GM18507 (cell line): ENCODE data around the gene TMEM79.
A peak's percentile ranks its signal among the peaks of the same experiment; 100 is the strongest.
"Not testable (repeated sequence)": the region's sequence is repeated elsewhere in the genome, so short reads cannot be mapped to it uniquely, and the experiment has no call there.

Experiments
- DNase-seq: peaks from one replicate; pipeline ENCODE4 v3.0.0; 2011; ENCODE audit warnings: low read depth; ENCODE audit not compliant: insufficient read length; ENCODE audit errors: extremely low spot score
- FAIRE-seq: peaks from 2 replicates; lab custom pipeline; 2011; peaks lifted over from hg19 to GRCh38; lab: Jason Lieb, UNC

The TMEM79 gene

GRCh38 chr1:156293895-156294294 is 9.8 kb downstream of the TMEM79 start:
- DNase-seq (no peak), FAIRE-seq (no peak)

DNA sequence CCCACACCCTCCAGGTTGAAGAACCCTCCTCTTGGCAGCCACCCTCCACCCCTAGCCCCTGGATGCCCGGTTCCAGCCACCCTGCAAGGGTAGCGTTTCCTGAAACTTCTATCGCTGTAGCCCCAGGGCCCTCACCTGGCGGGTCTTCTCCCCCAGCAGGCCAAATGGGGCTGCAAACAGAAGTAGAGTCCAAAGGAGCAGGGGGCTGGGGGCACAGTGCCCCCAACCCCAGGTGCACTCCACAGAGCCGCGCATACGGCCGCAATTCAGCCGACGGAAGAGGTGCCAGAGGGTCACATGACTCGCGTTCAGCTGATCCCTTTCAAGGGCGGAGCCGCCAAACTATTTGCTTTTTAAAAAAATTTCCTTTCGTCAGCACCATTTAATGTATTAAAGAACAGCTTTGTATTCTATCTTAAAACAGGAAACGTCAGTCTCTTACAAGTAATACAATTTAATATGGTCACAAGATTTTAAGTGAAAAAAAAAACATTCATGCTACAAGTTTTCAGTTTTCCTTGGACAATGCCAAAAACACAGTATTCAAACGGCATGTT is 11.3 kb downstream of the TMEM79 start, which contains the start of gene GLMP:
Gene GLMP (minus strand): TSS at position 289 of the 557 bp plus-strand sequence. CDS start 34 bp downstream, at position 255.
- DNase-seq, result peak; percentile 62
- peak; percentile 75 for FAIRE-seq

GRCh38 chr1:156298852-156299357 is 14.8 kb downstream of the TMEM79 start, which contains the start of gene VHLL:
TSS of gene VHLL (minus strand) at chr1:156299307. CDS start at chr1:156299189, 118 bp downstream.
- FAIRE-seq, result no peak
- DNase-seq, result no peak

DNA sequence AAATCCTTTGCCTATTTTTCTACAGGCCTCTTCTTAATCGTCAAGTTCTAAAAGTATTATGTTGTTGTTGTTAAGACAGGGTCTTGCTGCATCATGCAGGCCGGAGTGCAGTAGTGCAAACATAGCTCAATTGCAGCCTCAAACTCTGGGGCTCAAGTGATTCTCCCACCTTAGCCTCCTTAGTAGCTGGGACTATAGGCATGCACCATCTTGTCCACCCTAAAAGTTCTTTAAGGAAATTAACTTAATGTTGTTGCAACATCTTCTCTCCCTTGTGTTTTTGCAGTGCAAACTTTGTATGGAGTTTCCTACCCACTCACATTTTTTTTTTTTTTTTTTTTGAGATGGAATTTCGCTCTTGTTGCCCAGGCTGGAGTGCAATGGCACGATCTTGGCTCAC is 19.1 kb downstream of the TMEM79 start:
- DNase-seq, result no peak
- FAIRE-seq, result no peak

DNA sequence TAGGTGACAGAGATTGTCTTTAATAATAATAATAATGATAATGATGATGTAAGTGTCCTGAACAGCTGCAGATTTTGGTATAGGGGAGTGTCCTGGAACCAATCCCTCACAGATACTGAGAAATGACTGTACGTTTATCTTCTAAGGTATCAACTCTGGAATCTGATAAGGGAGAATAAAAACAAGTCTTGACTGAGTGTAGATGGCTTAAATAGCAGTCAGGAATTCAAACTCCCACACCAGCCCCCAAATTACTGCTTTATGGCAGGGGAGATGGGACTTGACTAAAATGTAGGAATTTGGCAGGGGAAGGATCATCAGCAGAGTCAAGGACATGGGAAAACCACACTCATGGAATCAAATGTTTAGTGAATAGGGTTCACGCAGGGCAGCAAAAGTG is 21.1 kb downstream of the TMEM79 start:
- no peak for FAIRE-seq
- DNase-seq, result no peak

DNA sequence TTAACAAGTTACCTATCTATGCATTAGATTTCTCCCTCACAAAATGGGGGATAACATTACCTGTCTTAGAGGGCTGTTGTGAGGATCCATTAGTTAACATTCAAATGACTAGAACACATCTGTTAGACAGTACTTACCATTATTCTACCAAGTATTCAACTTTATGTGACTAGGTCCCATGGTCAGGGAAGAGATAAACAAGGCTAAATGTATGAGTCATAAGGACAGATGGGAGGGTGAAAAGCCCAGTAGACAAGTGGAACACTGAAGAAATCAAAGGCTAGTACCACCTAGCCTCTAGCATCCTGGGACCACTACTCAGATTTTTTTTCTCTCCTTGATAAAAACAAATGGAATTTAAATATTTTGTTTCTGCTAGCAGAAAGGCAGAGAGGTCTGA is 24.0 kb downstream of the TMEM79 start:
- no peak for DNase-seq
- no peak for FAIRE-seq

DNA sequence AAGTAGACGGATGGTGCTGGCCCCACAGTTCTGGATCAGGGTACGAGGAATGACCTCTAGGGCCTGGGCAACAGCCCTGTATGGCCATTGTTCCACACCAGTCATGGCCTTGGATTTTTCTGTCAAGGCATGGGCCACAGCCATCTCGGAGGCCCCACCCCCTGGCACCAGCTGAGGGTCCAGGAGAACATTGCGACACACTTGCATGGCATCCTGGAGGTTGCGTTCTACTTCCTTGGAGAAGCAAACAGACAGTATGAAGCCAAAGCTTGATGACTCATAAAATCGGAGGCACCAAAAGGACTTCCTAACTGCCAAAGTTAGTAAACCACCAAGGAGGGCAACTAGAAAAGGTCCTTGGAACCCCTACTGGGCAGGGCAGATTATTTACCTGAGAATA is 26.8 kb downstream of the TMEM79 start:
- no peak for DNase-seq
- FAIRE-seq, result no peak

DNA sequence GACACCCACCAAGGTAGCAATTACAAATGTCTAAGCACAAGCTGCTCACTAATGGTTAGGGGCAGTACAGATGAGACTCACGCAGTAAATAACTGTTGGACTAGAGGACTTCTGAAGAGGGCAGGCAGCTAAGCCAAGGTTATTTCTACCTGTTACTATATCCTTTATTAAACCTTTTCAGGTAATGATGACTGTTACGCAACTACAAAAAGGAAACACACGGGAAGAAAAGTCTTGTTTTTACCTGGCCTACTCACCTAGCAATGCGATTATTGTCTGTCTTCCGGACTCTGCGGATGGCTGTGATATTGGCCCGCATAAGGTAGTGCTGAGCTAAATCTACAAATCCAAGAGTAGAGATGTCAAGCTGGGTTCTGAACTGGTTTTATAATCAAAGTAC is 32.8 kb downstream of the TMEM79 start:
- no peak for FAIRE-seq

GRCh38 chr1:156319664-156320063 is 35.5 kb downstream of the TMEM79 start:
- DNase-seq, result no peak
- no peak for FAIRE-seq

More for the DNA sequence above, 32.8 kb downstream of the TMEM79 start:
- DNase-seq, result no peak

- FAIRE-seq (no peak), DNase-seq (no peak)
Observed at GRCh38 chr1:156320560-156320959, 36.4 kb downstream of the TMEM79 start.

GRCh38 chr1:156323179-156323578 is 39.1 kb downstream of the TMEM79 start:
- DNase-seq, FAIRE-seq: not testable (repeated sequence)

DNA sequence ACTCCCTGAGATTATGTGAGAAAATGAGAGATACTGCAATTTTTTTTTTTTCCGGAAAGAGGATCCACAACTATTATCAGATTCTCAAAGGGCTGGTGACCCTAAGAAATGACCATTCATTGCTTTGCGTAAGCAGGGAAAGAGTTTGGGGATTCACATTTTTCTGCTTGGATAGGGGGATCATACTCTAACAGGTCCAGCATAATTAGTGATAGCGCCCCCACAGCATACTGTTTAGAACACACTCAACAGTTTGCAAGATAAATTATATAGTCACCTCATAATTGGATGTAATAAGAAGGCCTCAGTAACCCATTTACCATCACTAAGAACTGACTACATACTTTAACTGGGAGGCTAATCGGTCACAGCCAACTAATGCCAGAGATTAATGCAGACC is 52.1 kb downstream of the TMEM79 start:
- DNase-seq, result no peak
- FAIRE-seq, result no peak

GRCh38 chr1:156337052-156337887 is 53.1 kb downstream of the TMEM79 start:
- DNase-seq, result no peak
- no peak for FAIRE-seq

DNA sequence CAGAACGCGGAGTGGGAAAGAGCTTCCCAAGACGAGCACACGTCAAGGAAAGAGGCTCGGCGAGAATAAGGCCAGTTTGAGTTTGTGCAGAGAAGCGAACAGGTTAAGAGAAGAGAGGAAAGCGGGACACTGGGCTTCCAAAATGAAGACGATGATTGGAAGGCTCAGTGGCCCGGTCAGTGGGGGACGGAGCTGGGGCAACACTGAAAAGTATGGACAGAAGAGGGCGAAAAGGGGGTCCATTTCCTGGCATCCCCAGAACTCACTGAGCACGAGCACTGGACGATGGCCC is 53.7 kb downstream of the TMEM79 start:
- DNase-seq (no peak), FAIRE-seq (no peak)

DNA sequence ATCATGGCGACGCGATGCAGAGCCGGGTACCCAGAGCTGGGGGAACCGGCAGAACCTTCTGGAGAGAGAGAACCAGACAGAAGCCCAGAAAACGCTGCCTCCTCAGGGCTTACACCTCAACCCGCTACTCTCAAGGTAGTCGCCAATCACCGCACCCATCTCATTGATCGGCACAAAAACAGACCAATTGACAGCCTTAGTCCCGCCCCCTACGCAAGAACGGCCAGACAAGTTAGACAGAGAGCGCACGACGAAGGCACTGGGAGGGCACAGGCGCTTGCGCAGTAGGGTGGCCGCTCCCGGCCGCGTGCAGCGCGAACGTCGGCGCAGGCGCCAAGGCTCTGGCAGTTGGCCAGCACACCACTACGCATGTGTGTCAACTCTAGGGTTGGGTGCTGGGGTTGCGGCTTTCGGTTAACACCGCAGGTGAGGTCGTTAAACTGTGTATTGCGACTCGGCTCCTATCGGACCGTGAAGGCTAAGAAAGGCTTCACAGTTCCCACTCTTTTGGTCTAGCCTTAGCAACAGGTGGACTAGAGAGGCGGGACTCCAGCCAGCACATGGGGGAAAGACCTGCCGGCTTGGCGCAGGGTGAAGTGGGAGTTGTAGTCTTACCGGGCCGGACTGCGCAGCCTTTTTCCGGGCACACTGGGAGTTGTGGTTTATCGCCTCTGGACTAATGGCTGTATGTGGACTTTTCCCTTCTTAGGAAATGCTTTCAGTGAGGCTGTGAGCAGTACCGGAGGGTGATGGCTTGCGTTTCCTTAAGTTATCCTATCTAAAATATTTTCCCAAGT is 54.3 kb downstream of the TMEM79 start, which contains the start of the genes CCT3 and TSACC:
Gene CCT3 (minus strand): TSS at position 113 of the 797 bp plus-strand sequence. CDS start 108 bp downstream, at position 5.
Gene TSACC (plus strand): TSS at position 347 of the 797 bp plus-strand sequence. CDS start 1,232 bp downstream, outside the sequence.
- DNase-seq (peak; percentile 94), FAIRE-seq (peak; percentile 100)
